GM10248 (cell line): ENCODE data around the gene NKD1.
"Not testable (repeated sequence)": the region's sequence is repeated elsewhere in the genome, so short reads cannot be mapped to it uniquely, and the experiment has no call there.

Experiments used
- CTCF ChIA-PET: fragments of 300-600 bp; sonication (Branson Sonifier 250); formaldehyde crosslinking; extraction: SDS; loops from one replicate; lab custom pipeline; 2021; ENCODE audit warnings: antibody characterized with exemption; lab: Yijun Ruan, JAX
- POLR2A ChIA-PET: fragments of 350-650 bp; sonication (Branson Sonifier 250); formaldehyde crosslinking; extraction: SDS; loops from one replicate; lab custom pipeline; 2020; ENCODE audit warnings: antibody characterized with exemption; lab: Yijun Ruan, JAX
- DNase-seq: peaks from one replicate; pipeline ENCODE4 v3.0.0; 2012; ENCODE audit errors: extremely low spot score
- TF ChIP-seq, protein P1 (sequence below): IDR thresholded peaks from 2 replicates; pipeline ENCODE4 v1.5.1; 2012; ENCODE audit warnings: mild to moderate bottlenecking, low read depth; ENCODE audit errors: extremely low read depth, missing control alignments, control extremely low read depth

NKD1 gene

DNA sequence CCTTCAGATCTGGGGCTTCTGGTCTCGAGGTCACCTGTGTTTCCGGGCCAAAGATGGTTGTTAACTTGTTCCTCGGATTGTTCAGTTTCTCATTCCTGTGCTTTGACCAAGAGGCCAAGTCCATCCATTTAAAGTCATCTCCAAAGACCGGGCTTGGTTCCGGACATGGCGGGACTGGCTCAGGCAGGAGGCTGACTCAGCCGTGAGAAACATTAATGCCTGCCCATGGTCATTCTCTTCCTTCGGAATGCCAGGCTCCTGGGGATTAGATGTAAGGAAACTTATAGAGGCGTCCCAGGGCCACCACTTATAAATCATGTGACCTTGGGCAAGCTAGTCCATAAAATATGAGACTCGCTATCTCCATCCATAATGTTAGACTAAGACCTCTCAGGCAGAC is 13.6 kb upstream of the NKD1 start:
- ChIA-PET CTCF (no interaction called here), POLR2A (no interaction called here)
- no peak for DNase-seq
- TF ChIP-seq, protein P1, sequence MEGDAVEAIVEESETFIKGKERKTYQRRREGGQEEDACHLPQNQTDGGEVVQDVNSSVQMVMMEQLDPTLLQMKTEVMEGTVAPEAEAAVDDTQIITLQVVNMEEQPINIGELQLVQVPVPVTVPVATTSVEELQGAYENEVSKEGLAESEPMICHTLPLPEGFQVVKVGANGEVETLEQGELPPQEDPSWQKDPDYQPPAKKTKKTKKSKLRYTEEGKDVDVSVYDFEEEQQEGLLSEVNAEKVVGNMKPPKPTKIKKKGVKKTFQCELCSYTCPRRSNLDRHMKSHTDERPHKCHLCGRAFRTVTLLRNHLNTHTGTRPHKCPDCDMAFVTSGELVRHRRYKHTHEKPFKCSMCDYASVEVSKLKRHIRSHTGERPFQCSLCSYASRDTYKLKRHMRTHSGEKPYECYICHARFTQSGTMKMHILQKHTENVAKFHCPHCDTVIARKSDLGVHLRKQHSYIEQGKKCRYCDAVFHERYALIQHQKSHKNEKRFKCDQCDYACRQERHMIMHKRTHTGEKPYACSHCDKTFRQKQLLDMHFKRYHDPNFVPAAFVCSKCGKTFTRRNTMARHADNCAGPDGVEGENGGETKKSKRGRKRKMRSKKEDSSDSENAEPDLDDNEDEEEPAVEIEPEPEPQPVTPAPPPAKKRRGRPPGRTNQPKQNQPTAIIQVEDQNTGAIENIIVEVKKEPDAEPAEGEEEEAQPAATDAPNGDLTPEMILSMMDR: no peak

DNA sequence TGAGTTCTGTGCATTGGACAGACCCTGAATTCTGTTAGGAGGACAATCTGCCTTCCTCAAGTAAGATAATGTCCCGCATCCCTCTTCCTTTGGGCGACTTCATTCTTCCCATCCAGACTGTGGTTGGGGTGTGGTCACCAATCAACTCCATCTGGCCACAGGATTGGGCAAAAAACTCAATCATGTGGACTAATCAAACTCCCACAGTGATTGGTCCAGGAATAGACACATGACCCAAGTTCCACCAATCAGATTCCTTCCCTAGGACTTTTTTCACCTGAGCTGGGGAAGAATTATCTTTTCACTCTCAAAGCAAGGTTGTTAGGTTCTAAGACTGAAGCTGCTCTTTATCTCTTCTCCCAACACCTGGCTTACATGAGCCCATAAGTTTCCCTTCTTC is 13.2 kb upstream of the NKD1 start:
- DNase-seq: no peak
- CTCF ChIA-PET: no interaction called here
- POLR2A ChIA-PET: no interaction called here
- TF ChIP-seq, protein P1: no peak

DNA sequence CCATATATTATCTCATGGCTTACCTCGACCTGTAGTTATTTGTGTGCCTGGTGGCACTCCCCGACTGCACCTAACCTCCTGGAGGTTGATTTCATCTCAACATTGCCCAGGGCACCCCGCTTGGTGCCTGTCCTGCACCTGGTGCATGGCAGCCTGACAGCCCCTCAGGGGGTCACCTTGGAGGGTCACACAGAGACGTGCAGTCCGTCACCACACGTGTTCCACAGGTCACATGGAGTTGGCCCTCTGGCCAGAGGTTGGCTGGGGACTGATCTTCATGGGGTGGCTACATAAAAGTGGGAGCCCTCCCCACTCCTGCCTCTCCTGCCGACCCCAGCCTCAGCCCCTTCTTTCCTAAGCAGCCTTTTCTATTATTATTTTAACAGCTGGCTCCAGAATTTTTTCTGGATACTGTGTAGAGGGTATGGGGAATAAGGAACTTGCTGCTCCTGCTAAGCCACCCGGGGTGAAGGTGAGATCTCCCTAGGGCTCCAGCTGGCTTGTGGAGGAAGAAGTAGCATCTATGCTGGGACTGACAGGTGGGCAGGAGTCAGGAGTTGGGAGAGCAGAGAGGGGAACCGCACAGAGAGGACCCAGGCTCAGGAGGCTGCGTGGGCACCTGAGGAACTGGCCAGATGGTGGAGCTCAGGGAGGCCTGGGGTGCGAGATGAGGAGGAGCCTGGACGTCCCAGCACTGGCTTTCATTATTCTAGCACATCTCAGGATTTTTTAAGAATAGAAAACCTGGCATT is 12.5 kb upstream of the NKD1 start:
- ChIA-PET POLR2A (no interaction called here), CTCF (interaction anchor here (1.4 to 2.3 kb wide), 2 partner anchors 25 to 271 kb away, joined by 3 to 8 read pairs; no protein-coding TSS in a partner anchor)
- no peak for DNase-seq
- TF ChIP-seq, protein P1: no peak

DNA sequence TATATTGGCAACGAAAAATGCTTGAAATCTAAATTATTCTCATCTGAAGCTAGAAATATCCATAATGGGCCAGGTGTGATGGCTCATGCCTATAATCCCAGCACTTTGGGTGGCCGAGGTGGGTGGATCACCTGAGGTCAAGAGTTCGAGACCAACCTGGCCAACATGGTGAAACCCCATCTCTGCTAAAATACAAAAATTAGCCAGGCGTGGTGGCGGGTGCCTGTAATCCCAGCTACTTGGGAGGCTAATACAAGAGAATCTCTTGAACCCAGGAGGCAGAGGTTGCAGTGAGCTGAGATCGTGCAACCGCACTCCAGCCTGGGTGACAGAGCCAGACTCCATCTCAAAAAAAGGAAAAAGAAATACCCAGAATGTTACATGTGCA is 11.9 kb upstream of the NKD1 start:
- POLR2A ChIA-PET, DNase-seq: not testable (repeated sequence)
- CTCF ChIA-PET: interaction anchor here (1.4 to 2.3 kb wide), 2 partner anchors 26 to 270 kb away, joined by 3 to 8 read pairs; no protein-coding TSS in a partner anchor

DNA sequence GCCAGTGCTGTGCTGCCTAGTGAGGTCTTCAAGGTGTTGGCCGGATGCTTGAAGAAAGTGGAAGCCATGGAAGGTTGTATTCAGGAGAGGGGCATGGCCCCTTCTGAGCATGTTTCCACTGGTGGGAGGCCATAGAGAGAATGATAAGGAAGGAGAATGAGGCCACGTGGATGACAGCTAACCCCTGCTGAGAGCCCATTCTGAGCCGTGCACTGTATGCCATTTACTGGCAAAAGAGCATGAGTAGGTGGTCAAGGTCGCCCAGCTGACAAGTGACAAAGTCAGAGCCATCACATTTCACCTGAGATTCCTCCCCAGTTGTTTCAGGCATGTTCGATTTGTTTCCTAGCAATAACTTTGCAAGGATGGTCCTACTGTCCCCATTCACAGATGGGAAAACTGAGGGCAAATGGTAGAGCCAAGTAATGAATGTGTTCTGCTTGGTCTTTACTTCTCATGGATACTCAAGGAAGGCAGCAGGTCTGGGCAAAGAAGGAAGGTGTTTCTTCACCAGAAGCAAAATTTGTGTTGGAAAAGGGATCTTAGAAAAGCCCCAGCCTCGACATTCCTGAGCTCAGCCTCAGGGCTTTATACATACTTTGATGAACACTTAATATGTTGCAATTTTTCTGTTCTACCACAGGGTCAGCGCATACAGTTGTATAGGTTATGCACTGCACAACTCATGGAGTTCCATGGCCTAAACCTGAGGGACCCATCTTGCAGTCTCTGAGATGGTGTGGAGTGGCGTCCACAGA is 10.5 kb upstream of the NKD1 start:
- POLR2A ChIA-PET: no interaction called here
- DNase-seq: no peak
- TF ChIP-seq, protein P1: no peak
- CTCF ChIA-PET: interaction anchor here (1.3 to 2.3 kb wide), 2 partner anchors 10 to 269 kb away, joined by 4 to 8 read pairs; no protein-coding TSS in a partner anchor

DNA sequence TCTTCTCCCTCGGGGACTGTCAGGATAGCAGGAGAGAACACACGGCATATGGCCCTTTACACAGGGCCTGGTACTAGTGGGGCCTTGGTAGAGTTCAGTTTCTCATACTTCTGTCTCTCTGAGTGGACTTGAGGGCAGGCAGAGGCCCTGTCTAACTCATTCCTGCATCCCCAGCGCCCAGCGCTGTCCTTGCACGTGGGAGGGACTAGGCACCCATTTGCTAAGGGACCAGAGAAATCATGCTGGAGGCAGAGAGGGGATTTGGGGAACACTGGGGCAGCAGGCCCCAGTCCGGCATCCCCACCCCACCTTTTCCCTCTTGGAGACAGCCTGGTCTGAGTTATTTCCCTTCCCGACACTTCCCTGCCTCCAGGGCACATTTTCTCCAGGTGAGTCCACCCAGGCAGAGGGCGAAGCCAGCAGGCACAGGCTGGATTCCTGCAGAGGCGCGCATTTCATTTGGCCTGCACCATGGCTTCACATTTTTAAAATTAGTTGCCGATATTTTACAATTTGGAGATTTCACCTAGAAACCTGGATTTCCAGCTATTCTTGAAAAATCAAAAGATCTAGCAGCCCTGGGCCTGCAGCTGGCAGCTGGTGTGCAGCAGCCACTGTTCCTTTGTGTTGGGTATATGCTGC is 9.7 kb upstream of the NKD1 start:
- CTCF ChIA-PET: no interaction called here

More for the DNA sequence above, 9.7 kb upstream of the NKD1 start:
- POLR2A ChIA-PET: no interaction called here
- DNase-seq: no peak
- TF ChIP-seq, protein P1: no peak
